Measurements from ENCODE around the gene IRAK1. TPM values are rescaled to one million over a fixed set of nuclear protein-coding genes. Genes with fewer than 3 reads are reported as not detected.
A peak's percentile ranks its signal among the peaks of the same experiment; 100 is the strongest.

Gene IRAK1
- total and polyA plus RNA-seq, 9 of the 15 experiments (the other 6 are each of a cell fraction or from before 2014, with no cell fraction given), result 11.6 to 261 (median 91.6) TPM

DNA sequence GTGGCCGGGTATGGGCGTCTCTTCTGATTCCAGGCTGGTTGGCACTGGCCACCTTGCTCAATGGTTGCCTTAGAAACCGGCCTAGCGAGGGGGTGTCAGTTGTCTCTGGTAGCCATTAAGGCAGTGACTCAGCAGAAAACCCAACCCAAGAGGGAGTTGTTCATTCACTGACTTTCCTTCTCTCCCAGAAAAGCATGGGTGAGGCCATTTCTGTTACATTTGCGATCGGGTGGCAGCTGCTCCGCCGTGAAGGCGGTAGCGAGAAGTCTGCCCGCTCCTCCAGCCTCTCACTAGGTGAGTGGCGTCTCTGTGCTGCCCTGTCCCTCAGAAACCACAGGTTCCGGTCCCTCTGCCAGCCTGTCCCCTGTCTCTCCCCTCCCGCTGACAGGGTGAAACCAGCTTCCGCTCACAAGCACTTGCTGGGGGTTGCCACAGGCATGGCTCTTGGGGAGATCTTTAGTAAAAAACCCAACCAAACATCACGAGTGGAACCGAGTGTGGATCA is 17.4 kb downstream of the IRAK1 start (continued):
- TF ChIP-seq, protein P1, sequence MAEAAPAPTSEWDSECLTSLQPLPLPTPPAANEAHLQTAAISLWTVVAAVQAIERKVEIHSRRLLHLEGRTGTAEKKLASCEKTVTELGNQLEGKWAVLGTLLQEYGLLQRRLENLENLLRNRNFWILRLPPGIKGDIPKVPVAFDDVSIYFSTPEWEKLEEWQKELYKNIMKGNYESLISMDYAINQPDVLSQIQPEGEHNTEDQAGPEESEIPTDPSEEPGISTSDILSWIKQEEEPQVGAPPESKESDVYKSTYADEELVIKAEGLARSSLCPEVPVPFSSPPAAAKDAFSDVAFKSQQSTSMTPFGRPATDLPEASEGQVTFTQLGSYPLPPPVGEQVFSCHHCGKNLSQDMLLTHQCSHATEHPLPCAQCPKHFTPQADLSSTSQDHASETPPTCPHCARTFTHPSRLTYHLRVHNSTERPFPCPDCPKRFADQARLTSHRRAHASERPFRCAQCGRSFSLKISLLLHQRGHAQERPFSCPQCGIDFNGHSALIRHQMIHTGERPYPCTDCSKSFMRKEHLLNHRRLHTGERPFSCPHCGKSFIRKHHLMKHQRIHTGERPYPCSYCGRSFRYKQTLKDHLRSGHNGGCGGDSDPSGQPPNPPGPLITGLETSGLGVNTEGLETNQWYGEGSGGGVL (CRISPR knock-in tag; IDR thresholded peaks at IDR 0.05), result no peak
- TF ChIP-seq MEIS2 (IDR thresholded peaks at IDR 0.05; ENCODE audit: partially characterized antibody) (peak; percentile 8), MBD2 (IDR thresholded peaks at IDR 0.05; ENCODE audit: borderline replicate concordance, low read depth) (no peak), STAG1 (CRISPR knock-in tag; IDR thresholded peaks at IDR 0.05; ENCODE audit: borderline replicate concordance) (no peak), HMG20A (CRISPR knock-in tag; conservative IDR thresholded peaks at IDR 0.05) (no peak), XRCC5 (IDR thresholded peaks at IDR 0.05; ENCODE audit: low read depth, low read length) (no peak), MEF2A (IDR thresholded peaks at IDR 0.05; ENCODE audit: control insufficient read depth, low read depth, low read length) (no peak), NFYB (IDR thresholded peaks at IDR 0.05; ENCODE audit: extremely low read depth, insufficient read length) (no peak), ZNF609 (CRISPR knock-in tag; IDR thresholded peaks at IDR 0.05; ENCODE audit: borderline replicate concordance) (no peak), FOXA1 (IDR thresholded peaks at IDR 0.05; ENCODE audit: borderline replicate concordance) (no peak), ZFX (CRISPR knock-in tag; IDR thresholded peaks at IDR 0.05) (no peak), PHB2 (IDR thresholded peaks at IDR 0.05; ENCODE audit: low read depth) (no peak), SPI1 (IDR thresholded peaks at IDR 0.05; ENCODE audit: borderline replicate concordance, low read depth, low read length) (no peak), TBL1XR1 (IDR thresholded peaks at IDR 0.05; ENCODE audit: low read length in 2 of 2) (no peak), SMARCA5 (IDR thresholded peaks at IDR 0.05) (no peak), RFX7 (CRISPR knock-in tag; IDR thresholded peaks at IDR 0.05) (0 out of 2 replicates have a peak, but pooled peaks have one; percentile 61), PURB (CRISPR knock-in tag; IDR thresholded peaks at IDR 0.05; ENCODE audit: low read depth) (no peak)
- TF ChIP-seq, protein P2, sequence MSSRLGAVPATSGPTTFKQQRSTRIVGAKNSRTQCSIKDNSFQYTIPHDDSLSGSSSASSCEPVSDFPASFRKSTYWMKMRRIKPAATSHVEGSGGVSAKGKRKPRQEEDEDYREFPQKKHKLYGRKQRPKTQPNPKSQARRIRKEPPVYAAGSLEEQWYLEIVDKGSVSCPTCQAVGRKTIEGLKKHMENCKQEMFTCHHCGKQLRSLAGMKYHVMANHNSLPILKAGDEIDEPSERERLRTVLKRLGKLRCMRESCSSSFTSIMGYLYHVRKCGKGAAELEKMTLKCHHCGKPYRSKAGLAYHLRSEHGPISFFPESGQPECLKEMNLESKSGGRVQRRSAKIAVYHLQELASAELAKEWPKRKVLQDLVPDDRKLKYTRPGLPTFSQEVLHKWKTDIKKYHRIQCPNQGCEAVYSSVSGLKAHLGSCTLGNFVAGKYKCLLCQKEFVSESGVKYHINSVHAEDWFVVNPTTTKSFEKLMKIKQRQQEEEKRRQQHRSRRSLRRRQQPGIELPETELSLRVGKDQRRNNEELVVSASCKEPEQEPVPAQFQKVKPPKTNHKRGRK (tag; IDR thresholded peaks at IDR 0.05), result no peak
